ENCODE measurements around the gene PITPNC1. TPM values are rescaled to one million over a fixed set of nuclear protein-coding genes. Genes with fewer than 3 reads are reported as not detected.
"Not testable (repeated sequence)": the region's sequence is repeated elsewhere in the genome, so short reads cannot be mapped to it uniquely, and the experiment has no call there.

Gene PITPNC1
- total RNA-seq, 2 experiments from 2014 or later = 40.8 to 42.3 TPM

DNA sequence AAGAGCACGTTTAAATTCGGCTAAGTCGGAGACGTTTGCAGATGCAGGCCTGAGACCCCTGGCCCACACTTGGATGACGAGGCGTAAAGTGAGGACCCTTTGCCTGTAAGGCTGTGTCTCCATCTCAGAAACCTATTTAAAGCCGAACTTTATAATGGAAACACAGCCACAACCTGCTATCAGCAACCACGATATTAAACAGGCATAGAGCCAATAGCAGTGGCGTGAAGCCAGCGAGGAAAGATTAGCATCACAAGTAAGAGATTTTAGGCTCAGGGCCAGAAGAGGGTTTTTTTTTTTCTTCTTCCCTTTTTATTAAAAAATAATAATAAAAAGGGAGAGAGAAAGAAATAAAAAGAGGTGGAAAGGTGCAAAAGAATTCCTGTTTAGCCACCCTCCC, 229.4 kb downstream of the PITPNC1 start:
- POLR2A ChIA-PET = no interaction called here
- CTCF ChIA-PET = no interaction called here

DNA sequence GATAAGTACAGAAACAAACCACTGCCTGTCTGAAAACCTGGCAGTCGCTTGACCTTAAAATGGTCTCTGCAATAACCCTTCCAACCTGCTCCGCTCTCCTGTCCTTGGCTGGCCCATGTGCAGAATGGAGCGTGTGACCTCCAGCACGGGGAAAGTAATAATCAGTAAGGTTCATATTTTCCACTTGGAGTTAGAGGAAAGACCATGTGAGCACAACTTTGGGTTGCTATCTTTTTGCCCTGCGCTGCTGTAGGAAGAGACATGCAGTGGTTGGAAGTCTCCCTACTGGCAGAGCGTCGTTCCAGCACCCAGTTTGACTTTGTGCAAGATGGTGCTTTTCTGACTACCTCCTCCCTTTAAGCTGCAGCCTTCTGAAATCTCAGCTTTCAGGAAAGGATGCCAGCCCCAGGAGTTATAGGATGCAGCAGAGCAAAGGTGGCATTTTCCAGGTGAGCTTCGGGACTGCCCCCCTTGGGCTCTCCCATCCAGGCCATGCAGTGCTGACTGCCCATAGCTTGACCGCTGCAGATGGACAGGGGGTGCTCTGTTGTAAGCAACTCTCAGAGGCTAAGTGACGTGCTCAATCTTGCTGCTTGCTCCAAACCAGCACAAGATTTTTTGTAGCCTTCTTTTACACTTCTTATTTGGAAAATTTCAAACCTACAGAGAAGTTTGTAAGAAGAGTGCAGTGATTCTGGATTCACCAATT, 230.0 kb downstream of the PITPNC1 start:
- POLR2A ChIA-PET = no interaction called here

DNA sequence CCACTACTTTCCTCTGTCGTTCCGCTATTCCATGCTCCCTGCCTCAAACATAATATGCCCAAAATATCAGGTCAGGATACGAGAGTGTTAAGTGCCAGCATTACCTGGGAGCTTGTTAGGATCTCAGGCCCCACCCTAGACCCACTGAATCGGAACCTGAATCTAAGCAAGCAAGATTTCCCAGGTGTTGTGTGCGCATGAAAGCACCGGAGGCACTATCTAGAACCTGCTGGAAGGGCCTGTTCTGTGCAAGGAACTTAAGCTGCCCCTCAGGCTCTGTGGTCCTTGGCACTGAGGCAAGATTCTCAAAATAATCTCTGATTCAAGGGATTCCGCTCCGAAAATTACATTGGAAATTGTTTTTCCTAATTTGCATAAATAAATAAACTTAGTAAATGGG, 233.0 kb downstream of the PITPNC1 start:
- POLR2A ChIA-PET = no interaction called here
- CTCF ChIA-PET = interaction anchor here (1.0 kb wide), 1 partner anchor 236 kb away, joined by 3 read pairs; no protein-coding TSS in a partner anchor

More for the DNA sequence above, 230.0 kb downstream of the PITPNC1 start:
- CTCF ChIA-PET = no interaction called here

DNA sequence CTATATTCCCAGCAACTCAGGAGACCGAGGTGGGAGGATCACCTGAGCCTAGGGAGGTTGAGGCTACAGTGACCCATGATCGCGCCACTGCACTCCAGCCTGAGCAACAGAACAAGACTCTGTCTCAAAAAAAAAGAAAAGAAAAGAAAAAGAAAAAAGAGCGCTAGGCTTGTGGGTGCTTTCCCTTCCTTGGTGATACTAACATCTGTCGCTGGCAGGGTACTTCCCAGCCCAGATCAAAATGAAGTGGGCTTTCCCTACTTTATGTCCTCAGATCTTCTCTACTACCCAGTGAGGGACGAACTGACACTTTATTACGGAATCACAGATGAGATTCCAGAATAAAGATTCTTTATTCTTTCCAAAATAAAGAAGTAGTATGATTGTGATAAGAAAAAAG, 236.9 kb downstream of the PITPNC1 start:
- POLR2A ChIA-PET = no interaction called here

DNA sequence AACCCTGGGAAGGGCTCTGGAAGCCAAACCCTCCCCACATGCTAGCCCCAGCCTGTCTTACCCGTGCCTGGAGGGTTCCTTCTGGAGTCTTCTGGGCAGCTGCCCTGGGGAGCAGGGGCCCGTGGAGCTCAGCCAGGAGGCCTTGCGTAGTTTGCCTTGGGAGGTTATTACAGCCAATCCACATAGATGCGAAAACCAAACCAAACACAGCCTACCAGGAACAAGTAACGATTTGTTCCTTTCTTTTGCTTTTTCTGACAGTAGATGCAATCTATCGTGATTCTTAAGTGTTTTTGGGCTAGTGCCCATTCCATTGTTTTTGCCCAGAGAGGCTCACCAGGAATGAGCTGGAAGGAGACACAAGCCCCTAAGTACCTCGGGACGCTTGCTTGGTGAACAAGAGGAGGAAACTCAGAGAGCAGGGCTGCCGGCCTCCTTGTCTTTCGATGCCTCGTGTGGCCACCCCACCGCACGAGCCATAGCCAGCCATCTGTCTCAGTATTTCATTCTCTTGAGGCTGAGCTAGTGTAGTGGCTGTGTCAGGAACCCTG, 238.0 kb downstream of the PITPNC1 start:
- ChIA-PET POLR2A (no interaction called here), CTCF (no interaction called here)

More for the DNA sequence above, 236.9 kb downstream of the PITPNC1 start:
- CTCF ChIA-PET = interaction anchor here (0.6 kb wide), 1 partner anchor 167 kb away, joined by 4 read pairs; no protein-coding TSS in a partner anchor

DNA sequence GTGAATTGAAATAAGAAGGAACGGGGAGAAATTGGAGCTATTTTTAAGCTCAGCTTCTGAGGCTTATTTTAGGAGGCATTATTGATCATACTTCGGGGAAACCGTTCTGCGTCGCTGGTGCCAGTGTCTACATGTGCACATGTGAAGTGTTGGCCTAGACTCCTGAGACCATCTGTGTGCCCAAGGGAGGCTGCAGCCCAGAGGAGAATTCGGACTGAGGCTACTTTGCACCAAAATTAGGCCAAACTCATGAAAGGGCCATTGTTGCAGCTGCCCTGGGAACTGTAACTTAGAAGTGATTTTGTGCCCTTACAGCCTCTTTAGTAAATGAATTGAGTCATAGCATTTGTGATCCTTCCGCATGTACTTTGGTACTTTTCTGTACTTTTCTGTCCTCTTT, 238.7 kb downstream of the PITPNC1 start:
- ChIA-PET POLR2A (no interaction called here), CTCF (no interaction called here)

DNA sequence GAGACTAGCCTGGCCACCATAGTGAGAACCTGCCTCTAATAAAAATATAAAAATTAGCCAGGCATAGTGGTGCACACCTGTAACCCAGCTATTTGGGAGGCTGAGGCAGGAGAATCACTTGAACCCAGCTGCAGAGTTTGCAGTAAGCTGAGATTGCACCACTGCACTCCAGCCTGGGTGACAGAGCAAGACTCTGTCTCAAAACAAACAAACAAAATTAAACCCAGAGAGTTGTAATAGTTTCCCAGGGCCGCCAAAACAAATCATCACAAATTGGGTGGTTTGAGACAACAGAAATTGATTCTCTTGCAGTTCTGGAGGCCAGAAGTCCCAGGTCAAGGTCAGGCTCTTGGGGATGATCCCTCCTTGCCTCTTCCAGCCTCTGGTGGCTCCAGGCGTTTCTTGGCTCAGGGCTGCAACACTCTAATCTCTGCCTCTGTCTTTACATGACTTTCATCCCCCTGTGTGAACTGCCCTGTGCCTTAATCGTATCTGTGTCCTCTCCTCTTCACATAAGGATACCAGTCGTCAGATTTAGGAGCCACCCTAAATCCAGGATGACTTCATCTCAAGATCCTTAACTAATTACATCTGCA, 240.3 kb downstream of the PITPNC1 start:
- CTCF ChIA-PET = interaction anchor here (0.7 kb wide), 1 partner anchor 83 kb away, joined by 3 read pairs; no protein-coding TSS in a partner anchor
- POLR2A ChIA-PET = no interaction called here

DNA sequence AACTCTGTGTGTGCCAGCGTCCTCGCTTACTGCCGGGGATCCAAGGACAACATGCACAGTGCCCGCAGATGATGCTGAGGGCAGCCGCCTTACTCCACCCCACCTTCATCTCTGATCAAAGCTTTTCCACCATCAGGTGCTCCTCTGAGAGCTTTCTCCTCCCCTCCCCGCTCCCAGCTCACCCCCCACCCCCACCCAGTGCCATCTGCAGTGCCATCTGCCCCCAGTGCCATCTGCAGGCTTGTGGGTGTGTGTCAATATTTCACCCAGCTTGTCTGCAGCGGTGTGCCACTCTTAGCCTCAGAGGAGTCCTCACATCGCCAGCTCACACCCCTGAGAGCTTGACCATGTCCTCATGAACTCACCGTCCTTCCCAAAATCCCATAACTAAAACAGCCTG, 242.5 kb downstream of the PITPNC1 start:
- CTCF ChIA-PET = no interaction called here
- POLR2A ChIA-PET = no interaction called here

DNA sequence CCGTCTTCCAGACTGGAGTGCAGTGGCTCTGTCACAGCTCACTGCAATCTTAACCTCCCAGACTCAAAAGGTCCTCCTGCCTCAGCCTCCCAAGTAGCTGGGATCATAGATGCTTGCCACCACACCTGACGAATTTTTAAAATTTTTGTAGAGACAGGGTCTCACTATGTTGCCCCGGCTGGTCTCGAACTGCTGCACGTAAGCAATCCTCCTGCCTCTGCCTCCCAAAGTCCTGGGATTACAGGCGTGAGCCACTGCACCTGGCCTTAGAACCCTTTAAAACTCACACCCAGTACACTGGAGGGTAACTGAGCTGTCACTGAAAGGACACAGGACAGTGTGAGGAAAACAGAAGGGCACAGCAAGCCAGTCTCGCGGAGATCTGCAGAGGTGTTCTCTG, 243.0 kb downstream of the PITPNC1 start:
- CTCF ChIA-PET = interaction anchor here (0.6 kb wide), 1 partner anchor 261 kb away, joined by 3 read pairs; no protein-coding TSS in a partner anchor
- POLR2A ChIA-PET = no interaction called here

DNA sequence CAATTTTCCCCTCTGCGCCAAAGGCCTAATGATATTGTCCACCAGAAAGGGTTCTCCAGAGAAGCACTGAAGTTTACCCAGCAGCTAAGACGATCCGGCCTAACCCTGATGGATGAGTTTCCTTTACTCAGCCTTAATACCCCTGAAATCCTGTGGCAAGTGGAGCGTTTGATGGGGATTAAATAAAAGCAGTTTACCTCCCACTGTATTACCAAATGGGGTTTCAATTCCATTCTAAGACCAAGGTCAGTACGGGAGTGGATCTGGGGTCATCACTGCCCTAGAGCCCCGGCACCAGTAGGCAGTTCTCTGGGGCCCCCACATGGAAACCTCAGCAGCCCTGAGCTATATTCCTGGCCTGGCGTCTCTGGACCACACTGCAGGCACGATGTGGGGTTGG, 243.6 kb downstream of the PITPNC1 start:
- CTCF ChIA-PET = interaction anchor here (0.6 kb wide), 1 partner anchor 262 kb away, joined by 3 read pairs; no protein-coding TSS in a partner anchor
- POLR2A ChIA-PET = interaction anchor here (0.6 kb wide), 1 partner anchor 215 kb away, joined by 6 read pairs; no protein-coding TSS in a partner anchor

DNA sequence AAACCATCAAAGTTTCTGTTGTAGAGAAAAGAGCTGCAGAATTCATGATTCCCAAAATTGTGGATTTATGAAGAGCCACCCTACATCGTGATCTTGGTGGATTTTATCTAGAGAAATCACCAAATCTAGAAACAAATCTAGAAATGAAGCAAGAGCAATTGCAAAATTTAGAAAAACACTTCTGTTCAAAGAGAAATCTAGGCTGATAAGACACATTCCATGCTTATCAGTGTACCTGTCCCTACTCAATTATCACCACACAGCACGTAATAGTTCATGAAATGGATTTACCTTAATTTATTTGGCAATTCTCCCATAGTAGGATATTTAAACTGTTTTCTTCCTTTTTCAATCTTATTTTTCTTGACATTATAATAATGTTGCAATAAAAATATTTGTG, 246.7 kb downstream of the PITPNC1 start:
- POLR2A ChIA-PET = no interaction called here
- CTCF ChIA-PET = no interaction called here

DNA sequence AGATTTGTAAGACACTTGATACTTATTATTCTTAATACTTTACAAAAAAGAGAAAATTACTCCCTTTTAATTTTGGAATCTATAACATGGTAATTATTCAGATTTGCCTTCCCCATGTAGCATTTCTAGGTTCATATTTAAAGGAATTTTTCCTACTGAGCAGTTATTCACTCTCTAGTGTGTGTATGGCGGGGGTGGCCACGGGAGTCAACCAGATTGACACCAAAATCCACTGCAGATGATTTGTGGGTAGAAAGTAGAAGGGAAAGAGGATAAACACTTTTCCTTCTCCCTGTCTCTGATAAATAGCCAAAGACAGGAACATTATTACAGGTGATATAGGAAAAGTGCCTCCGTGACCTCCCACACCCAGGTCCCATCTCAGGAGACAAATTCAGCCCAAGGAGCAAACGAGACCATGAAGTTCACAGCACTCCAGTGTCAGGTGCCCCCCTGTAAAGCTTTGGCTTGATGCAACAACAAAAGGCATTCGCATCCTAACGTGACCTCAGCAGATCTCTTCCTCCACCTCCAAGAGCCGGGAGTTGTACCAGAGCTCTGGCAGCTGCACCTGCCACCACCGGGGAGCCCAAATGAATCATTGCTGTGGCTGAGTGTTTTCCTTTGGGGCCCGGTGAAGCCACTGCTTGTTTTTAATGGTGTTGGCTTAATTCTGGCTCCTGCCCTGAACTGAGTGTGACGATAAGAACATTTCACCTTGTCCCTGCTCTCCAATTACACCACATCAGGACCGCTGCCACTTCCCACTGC, 248.0 kb downstream of the PITPNC1 start:
- ChIA-PET POLR2A (no interaction called here), CTCF (no interaction called here)

DNA sequence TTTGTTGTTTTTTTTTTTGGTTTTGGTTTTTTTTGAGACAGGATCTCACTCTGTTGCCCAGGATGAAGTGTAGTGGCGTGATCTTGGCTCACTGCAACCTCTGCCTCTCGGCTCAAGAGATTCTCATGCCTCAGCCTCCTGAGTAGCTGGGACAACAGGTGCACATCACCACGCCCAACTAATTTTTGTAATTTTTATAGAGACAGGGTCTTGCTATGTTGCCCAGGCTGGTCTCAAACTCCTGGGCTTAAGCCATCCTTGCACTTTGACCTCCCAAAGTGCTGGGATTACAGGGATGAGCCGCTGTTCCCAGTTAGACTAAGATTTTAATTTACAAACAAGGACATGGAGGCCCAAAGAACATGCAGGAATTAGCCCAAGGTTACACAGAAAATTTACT, 248.9 kb downstream of the PITPNC1 start:
- CTCF ChIA-PET = no interaction called here
- POLR2A ChIA-PET = no interaction called here

DNA sequence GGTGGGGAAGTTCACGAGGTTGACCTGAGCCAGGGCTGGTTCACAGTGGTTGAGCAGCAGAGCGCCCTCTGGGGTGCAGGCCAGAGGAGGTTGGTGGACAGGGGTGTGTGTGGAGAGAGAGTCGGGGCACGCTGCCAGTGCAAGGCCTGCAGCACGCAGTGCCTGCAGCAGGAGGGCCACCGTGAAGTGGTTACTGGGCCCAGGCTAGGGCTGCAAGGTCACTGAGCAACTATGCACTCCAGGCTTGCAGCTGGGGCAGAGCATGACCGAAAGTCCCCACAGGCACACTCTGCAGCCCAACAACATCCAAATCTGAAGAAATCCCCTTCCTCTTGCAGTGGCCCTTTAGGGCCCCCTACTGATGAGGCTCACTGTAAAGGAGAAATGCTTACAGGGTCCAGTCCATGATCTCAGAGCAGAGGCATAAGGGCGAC, 251.5 kb downstream of the PITPNC1 start:
- CTCF ChIA-PET = interaction anchor here (0.7 kb wide), 1 partner anchor 157 kb away, joined by 4 read pairs; no protein-coding TSS in a partner anchor
- POLR2A ChIA-PET = interaction anchor here (0.5 kb wide), 1 partner anchor 89 kb away, joined by 4 read pairs; the partner anchor contains the start of gene NOL11

DNA sequence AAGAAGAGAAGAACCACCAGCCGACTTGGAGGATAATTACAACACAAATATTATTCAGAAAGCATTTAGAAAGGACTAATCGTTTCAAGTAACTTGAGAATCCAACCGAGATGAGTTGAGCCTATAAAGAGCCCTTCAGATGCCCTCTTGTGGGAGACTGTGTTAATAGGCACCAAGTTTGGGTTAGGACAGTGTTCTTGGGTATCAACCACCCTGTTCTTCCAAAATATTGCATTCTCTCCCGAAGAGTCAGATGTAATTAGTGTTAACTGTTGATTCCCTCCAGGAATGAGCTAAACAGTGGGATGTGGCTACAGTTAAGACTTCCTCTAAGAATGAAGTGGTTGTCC, 252.9 kb downstream of the PITPNC1 start:
- CTCF ChIA-PET = interaction anchor here (0.7 to 0.8 kb wide), 2 partner anchors 243 to 255 kb away, joined by 3 to 5 read pairs; no protein-coding TSS in a partner anchor
- POLR2A ChIA-PET = no interaction called here

DNA sequence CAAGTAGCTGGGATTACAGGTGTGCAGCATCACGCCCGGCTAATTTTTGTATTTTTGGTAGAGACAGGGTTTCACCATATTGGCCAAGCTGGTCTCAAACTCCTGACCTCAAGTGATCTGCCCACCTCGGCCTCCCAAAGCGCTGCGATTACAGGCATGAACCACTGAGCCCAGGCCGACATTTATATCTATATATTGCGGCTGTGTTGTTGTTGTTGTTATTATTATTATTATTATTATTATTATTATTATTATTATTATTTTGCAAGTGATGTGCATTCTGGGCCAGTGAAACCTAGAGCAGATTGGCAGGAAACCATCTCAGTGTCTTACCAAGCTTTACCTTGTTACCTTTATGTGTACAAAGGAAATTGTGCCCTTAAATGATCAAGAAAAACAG, 253.8 kb downstream of the PITPNC1 start:
- POLR2A ChIA-PET = not testable (repeated sequence)
- CTCF ChIA-PET = interaction anchor here (0.8 kb wide), 1 partner anchor 256 kb away, joined by 5 read pairs; no protein-coding TSS in a partner anchor

DNA sequence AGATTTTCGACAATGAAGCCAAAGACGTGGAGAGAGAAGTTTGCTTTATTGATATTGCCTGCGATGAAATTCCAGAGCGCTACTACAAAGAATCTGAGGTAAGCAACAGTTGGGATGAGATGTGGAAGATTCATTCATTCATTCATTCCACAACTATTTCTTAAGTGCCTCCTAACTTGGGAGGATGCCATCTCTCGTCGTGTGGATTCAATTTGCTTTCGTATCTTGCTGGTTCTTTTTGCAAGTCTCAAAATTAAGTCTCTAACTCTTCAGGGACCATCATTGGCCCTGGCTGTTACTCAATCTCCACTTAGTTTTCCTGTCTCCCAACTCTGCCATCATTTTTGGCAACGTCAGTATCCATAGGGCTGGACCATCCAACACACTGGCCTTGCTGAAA, 255.1 kb downstream of the PITPNC1 start:
- POLR2A ChIA-PET = no interaction called here
- CTCF ChIA-PET = no interaction called here

DNA sequence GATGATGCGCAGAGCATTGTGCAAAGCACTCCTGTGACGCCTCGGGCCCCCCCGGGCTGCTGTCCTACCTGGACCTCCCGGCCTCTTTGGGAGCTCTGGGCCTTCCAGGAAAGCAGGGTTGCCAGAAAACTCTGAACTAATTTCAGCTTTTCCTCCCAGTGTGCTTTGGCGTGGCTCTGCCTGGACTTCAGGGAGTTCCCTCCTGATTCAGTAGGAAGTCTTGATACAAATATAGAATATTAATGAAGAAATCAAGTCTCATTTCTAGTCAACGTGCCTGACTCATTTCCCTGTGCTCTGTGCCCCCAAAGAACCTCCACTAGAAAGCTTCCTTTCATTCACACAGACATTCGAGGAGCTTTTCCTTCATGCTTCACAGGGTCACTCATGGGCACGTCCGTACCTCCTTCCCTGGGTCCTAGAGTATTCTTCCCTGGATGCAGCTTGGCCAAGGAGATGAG, 256.7 kb downstream of the PITPNC1 start:
- POLR2A ChIA-PET = no interaction called here
- CTCF ChIA-PET = no interaction called here

DNA sequence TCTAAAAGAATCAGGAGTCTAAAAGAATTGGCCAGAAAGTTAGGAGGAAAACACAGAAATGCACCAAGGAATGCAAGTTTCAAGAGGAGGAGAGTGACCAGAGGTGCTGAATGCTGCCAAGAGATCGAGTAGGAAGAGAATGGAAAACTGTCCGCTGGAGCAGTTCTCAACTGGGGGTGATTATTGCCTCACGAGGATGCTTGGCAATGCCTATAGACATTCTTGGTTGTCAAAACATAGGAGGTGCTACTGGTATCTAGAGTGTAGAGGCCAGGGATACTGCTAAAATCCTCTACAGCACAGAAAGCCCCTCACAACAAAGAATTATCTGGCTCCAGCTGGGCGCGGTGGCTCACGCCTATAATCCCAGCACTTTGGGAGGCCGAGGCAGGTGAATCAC, 258.6 kb downstream of the PITPNC1 start:
- ChIA-PET CTCF (no interaction called here), POLR2A (no interaction called here)

DNA sequence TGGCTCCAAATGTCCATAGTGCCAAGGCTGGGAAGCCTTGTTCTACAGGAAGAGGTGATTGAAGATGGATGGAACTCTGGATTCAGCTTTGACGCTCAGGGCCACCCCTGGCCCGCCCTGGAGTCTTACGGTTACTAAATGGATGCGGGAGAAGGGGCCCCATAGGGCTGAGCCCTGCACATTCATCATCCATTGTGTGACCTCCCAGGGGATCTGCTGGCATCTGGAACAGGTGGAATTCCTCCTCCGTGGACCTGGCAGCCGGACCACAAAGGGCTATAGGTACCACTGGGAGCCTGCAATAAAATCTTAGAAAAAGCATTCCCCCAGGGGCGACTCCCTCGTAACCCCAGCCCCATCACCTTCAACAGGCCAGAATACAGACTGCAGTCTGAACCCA, 259.2 kb downstream of the PITPNC1 start:
- CTCF ChIA-PET = no interaction called here
- POLR2A ChIA-PET = no interaction called here

All from activated CD8-positive, alpha-beta memory T cell treated with anti-CD3 and anti-CD28 coated beads for 36 hours (primary cell).